GM18507 (cell line): ENCODE measurements around the gene LRRC61.
"Not testable (repeated sequence)": the region's sequence is repeated elsewhere in the genome, so short reads cannot be mapped to it uniquely, and the experiment has no call there.

Experiments used
- DNase-seq: peaks from one replicate; pipeline ENCODE4 v3.0.0; 2011; ENCODE audit warnings: low read depth; ENCODE audit not compliant: insufficient read length; ENCODE audit errors: extremely low spot score
- FAIRE-seq: peaks from 2 replicates; lab custom pipeline; 2011; peaks lifted over from hg19 to GRCh38; lab: Jason Lieb, UNC

Gene LRRC61

DNA sequence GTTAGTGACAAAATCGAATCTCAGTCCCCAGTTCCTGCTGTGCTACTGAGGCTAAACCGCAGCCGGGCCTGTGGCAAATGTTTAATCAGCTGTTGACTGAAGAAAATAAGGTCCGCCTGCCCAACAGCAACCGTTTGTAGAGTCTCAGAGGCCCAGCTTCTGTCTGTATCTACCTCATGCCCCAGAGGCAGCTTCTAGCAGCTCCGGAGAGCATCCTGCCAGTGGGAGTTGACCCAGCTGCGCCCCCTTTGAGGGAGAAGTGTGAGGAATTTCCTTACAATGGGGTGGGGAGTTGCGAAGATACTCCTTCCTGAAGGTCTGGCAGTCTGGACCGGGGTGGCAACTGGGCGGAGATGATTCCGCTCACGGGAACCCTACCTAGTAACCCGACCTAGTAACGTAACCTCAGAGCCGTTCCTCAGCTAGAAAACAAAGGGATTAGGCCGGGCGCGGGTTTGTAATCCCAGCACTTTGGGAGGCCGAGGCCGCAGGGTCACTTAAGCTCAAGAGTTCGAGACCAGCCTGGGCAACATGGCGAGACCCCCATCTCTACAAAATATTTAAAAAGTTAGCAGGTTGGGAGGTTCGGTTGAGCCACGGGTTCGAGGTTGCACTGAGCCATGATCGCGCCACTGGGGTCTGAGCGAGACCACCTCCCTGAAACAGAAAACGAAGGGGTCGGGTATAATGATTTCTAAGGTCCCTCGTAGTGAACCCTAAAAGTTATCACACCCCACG is 55.1 kb downstream of the LRRC61 start:
- FAIRE-seq (peak; percentile 82), DNase-seq (no peak)

DNA sequence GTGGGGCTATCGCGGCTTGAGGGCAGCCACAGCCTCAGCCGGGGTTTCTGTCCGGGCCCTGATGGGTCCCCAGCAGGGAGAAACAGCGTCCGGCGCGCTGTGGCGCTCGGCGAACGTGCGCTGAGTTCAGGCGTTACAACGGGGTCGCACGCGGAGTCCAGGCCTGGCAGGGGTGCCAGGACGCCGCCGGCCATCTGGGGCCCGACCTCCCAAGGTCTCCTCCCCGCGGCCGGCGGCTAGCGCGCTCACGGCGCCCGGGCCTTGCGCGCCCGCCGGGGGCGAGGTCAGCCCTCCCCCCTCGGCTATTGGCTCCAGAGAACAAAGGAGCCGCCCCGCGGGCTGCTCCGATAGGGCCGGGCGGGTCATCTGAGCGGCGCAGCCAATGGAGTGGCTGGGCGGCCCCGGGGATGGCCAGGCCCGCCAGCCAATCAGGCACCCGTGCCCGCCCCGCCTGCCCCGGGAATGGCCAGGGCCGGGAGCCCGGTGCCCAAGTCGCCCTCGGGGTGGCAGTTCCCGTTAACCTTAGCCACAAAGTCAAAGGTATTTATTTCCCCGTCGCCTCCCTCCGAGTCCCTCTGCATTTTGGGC is 55.8 kb downstream of the LRRC61 start, which contains the start of gene ZNF775:
Gene ZNF775, plus strand, starts transcription at position 478 of the 588 bp plus-strand sequence. CDS start 9,141 bp downstream, outside the sequence.
- DNase-seq (peak; percentile 97), FAIRE-seq (peak; percentile 83)

DNA sequence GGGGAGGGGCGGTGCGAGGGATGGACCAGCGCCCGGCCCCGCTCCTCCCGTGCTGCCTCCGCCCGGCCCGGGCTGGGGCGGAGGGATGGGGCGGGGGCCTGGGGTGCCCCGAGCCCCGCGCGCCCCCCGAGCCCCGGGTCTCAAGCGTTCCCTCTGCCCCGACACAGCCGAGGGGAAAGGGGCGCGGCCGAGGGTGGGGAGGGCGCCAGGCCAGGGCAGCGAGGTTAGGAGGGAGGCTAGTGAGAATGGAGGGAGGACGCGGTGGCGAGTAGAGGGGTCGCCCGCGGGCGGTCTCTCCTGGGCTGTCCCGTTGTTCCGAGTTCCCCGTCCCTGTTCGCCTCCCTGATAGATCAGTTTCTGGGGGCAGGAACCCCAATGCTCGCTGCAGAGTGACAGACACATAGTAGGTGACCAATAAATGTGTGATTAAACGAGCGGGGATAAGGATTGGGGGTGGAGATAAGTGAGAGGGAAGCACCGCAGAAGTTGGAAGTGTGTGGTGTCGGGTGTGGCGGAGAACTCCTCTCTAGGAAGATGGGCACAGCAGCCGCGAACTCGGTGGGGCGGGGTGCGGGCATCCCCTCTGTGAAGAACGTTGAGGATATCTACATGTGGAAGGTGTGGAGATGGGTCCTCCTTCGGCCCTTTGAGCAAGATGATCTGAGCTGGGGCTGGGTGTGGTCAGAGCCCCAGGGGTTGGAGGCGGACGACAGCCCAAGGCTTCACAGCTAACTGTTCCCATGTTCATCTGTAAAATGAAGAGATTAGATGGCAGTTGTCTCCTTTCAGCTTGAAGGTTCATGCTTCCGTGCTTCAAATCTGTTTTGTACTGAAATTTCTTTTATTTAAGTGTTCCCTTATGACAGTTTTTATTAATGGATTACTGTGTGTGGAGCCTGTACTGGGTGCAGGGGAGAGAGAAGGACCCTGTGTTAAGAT is 56.6 kb downstream of the LRRC61 start:
- FAIRE-seq: no peak

DNA sequence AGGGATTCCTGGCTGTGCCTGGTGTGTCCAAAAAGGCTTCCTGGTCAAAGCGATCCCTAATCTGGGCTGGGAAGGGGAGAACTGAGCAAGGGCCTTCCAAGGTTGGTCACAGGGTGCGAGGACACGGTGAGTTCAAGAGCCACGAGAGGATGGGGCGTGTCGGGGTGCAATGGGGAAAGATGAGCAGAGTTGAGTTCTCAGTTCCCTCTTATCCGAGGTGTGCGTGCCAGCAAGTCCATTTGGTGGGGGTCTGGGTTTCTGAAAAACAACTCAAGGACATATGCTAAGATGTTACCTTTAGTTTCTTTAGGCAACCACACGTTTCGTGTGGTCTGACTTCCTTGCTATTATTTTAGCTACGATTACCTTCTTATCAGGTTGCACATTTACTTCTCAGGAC is 57.3 kb downstream of the LRRC61 start:
- peak; percentile 80 for FAIRE-seq

More for the DNA sequence above, 56.6 kb downstream of the LRRC61 start:
- no peak for DNase-seq

DNA sequence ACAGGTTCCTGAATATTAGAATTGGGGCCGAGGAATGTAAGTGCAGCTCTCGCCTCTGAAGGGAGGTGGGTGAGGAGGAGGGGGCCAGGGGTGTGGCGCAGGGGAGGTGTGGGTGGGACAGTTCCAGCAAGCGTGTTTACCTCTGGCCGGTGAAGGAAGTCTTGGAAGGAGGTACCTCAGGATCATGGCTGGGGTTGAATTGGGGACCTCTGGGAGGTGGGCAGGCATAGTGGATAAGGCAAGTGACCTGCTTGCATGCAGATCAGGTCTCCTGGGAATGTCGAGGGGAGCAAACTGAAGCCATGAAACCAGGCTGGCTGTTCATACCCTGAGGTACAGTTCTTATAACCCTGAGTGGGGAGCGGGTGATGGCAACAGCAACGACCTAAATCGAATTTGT is 57.9 kb downstream of the LRRC61 start:
- FAIRE-seq: no peak
- DNase-seq: no peak

More for the DNA sequence above, 57.3 kb downstream of the LRRC61 start:
- DNase-seq: no peak

DNA sequence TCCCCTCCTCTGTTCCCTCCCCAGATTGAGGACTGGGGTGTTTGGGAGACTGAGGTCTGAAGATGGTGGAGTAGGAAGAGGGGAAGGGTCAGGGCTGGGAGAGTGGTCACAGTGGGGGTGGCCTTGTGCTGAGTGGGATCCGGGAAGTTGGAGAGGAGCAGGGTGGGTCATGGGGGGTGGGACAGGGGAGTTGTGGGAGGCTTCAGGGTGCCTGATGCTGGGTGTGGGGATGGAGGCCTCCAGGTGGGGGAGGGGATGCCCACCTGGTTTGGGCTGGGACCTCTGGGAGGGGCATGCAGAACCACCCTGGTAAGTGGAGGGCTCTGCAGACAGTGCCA is 58.6 kb downstream of the LRRC61 start:
- FAIRE-seq (no peak), DNase-seq (no peak)

DNA sequence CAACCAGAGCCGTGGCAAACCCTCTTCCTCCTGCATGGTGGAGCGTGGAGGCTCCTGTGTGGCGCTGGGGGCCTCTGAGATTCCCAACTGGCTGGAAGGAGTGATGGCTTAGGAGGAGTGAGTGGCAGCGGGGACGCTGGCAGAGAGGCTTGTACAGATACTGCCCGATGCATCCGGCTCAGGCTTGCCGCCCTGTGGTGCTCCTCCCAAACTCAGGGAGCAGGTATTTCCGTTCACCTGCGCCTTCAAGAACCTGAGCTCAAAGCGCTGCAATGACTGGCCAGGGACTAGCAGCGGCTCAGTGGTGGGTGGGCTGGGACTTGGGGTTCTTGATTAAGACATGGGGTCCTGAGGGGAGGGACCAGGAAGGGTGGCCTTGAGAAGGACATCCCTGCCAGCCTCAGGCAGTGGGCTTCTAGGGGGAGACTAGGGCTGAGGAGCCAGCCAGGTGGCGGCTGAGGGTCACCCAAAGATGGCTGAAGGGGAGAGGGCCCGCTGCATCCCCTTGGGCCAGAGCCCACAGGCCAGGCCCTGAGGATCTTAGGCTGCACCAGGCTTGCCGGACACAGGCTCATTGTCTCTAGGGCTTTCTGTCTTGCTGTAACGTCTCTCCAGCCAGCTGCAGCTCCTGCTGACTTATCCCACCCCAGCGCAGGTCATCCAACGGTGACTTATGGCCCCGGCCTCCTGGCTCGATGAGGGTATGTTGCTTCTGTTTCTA is 59.1 kb downstream of the LRRC61 start:
- FAIRE-seq (no peak), DNase-seq (no peak)

DNA sequence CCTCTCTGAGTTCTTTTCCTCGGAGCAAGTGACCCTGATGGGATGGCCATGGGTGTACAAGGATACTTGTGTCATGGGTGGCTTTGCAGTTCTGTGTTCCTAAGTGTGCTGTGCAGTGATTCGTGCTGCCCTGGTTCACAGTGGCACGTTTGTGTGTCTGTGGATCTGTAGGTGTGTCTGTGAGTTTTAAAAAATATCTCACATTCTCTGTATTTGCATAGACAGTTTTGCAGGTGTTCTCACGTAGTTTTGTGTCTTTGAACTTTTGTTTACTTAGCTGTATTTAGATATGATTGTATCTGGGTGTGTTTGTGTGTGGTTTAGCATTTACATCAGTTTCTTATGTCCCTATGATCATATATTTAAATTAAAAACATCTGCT is 59.7 kb downstream of the LRRC61 start:
- DNase-seq (no peak), FAIRE-seq (peak; percentile 31)

DNA sequence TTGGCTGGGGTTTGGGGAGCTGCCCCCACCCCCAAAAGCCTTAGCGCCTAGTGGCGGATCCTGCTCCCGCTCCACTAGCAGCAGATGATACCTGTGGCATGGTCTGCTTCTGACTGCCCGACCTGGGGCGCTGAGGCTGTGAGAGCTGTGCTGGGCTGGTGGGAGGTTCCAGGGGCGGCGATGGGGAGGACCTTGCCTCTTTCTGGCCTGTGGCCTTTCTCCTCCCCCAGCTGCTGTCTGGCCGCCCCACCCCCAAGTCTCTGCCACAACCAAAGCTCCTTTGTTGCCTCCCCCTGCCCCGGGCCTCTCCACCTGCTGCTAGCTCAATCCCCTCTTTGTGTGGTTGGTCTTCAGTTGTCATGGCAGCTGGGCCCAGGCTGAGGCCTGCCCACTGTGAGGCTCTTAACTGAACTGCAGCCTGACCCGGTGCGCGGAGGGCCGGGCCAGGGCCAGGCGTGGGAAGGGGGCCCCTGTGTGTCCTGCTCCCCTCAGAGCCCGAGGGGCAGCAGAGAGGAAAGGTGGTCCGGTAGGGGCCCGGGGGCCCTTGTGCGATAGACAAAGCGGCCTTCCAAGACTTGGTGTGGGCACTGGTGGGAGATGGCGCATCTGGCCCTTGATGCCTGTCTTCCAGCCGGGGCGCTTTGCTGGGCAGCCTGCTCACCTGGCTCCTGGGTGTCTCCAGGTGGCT is 60.7 kb downstream of the LRRC61 start:
- FAIRE-seq (no peak), DNase-seq (no peak)

DNA sequence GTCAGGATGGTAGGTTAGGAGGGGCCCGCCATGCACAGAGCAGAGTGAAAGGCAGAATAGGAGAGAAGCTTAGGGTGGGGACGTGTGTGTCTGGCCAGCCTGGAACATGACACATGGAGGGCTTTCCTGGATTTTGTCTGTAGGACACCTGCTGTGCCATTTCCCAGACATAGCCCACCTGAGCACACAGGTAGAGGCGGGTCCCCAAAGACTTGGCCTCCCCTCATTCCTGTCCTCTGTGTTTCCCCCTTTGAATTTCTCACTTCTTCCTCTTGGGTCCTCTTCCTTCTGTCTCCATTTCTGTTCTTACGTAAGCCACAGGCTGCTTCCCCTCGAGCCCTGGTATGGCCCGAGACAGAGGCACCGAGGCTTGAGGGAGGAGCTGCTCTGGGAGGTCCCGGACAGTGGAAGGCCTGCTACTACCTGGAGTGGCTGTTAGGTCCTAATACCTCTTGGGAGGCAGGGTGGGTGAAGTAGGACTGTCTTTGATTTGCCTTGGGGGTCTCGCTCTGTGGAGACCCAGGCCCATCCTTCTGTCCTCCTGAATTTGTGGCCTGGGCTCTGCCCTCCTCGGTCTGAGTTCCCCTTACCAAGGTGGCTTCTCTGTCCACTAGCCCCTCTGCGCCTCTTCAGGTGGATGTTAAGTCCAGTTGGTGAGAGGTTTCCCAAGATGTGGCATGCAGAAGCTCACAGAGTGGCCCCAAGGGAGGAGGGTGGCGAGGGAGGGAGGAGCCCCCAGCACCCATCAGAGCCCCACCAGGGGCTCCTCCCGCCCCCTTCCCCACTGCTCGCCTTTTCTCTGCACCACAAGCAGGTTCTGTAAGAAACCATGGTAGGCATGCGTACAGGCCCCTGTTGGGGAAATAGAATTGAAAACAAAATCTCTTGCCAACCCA is 61.5 kb downstream of the LRRC61 start:
- no peak for DNase-seq
- FAIRE-seq: no peak

DNA sequence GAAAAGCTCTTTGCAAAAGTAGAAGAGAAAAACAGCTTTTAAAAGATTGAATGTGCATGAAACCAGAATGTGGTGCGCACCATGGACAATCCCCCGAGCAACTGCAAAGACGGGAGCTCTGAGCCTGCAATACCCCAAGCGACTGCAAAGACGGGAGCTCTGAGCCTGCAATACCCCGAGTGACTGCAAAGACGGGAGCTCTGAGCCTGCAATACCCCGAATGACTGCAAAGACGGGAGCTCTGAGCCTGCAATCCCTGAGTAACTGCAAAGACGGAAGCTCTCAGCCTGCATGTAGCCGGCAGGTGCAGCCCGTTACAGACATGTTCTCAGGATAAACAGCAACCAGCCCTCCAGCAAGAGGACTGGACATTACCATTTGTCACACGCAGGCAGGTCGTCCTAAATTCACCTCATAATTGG is 62.2 kb downstream of the LRRC61 start:
- DNase-seq (no peak), FAIRE-seq (no peak)

DNA sequence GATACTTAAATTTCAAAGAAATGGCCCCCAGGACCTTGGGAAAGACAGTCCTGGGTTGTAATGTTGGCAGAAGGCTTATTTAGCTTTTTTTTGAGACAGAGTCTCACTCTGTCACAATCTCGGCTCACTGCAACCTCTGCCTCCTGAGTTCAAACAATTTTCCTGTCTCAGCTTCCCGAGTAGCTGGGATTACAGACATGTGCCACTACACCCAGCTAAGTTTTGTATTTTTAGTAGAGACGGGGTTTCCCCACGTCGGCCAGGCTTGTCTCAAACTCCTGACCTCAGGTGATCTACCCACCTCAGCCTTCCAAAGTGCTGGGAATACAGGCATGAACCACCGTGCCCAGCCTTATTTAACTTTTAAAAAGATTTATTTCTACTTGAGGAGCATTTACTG is 62.7 kb downstream of the LRRC61 start:
- not testable (repeated sequence) for FAIRE-seq

More for the DNA sequence above, 62.7 kb downstream of the LRRC61 start:
- DNase-seq: not testable (repeated sequence)
